Effector memory CD4-positive, alpha-beta T cell (primary cell): Measurements from ENCODE around the gene SHC3.

Source experiments
- DNase-seq, 3 donors: peaks; one replicate each; pipeline ENCODE4 v3.0.0-alpha.2; 2020
- H3K27ac ChIP-seq: 2 replicates; pipeline ENCODE4 v1.7.0; 2013; ENCODE audit warnings: mild to moderate bottlenecking, low read length, moderate library complexity; ENCODE audit not compliant: insufficient read depth, poor library complexity, severe bottlenecking
- H3K27me3 ChIP-seq: replicated peaks from 2 replicates; pipeline ENCODE4 v1.7.0; 2013; ENCODE audit warnings: mild to moderate bottlenecking, low read length; ENCODE audit not compliant: insufficient read depth, control insufficient read depth, poor library complexity, severe bottlenecking
- H3K36me3 ChIP-seq: 2 replicates; pipeline ENCODE4 v1.7.0; 2013; ENCODE audit warnings: mild to moderate bottlenecking, low read length, moderate library complexity; ENCODE audit not compliant: control insufficient read depth, insufficient read depth
- H3K4me1 ChIP-seq: 2 replicates; pipeline ENCODE4 v1.7.0; 2013; ENCODE audit warnings: low read length, mild to moderate bottlenecking; ENCODE audit not compliant: control insufficient read depth, insufficient read depth, poor library complexity, severe bottlenecking
- H3K4me3 ChIP-seq: 2 replicates; pipeline ENCODE4 v1.7.0; 2013; ENCODE audit warnings: low read length, low read depth, mild to moderate bottlenecking; ENCODE audit not compliant: insufficient read depth, poor library complexity, severe bottlenecking
- H3K9me3 ChIP-seq: 2 replicates; pipeline ENCODE4 v1.7.0; 2013; ENCODE audit warnings: mild to moderate bottlenecking, low read length, moderate library complexity; ENCODE audit not compliant: control insufficient read depth

Gene SHC3

DNA sequence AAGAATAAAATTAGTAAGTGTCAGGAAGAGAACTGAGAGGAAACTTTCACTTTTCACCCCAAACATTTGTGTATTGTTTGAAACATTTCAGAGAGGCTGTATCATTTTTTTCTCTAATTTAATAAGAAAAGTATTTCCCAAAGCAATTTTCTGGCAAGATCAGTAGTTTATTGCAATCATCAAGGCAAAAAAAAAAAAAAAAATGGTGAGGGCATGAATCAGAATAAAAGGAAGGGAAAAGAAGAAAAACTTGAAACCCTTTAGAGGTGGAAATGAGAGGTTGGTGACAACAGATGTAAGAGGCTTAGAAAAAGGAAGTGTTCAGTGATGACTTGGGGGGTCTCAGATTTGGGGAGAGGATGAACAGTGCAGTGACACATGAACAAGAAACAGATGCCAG lies 13.3 kb downstream of the SHC3 start:
- DNase-seq = no peak

DNA sequence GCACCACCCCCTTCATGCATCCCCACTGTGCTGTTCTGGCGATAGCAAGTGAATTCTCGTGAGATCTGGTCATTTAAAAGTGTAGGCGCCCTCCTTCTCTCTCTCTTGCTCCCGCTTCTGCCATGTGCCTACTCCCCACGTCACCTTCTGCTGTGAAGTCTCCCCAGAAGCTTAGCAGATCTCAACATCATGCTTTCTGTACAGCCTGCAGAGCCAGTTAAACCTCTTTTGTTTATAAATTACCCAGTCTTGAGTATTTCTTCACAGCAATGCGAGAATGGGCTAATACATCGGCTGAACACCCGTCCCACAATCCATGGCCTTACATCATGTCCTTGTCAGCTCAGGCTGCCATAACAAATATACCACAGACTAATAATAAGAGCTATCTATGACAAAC lies 17.4 kb downstream of the SHC3 start:
- DNase-seq = no peak
- Histone ChIP-seq H3K36me3 (no peaks in the 10 kb centered on the region), H3K27me3 (no peaks in the 10 kb centered on the region), H3K27ac (no peak overlapping the region), H3K4me1 (no peaks in the 10 kb centered on the region), H3K9me3 (no peaks in the 10 kb centered on the region), H3K4me3 (no peak overlapping the region)

More for the DNA sequence above, 13.3 kb downstream of the SHC3 start:
- peaks cover 5% of the 10 kb centered on the region for H3K27me3 ChIP-seq
- H3K9me3 ChIP-seq = no peaks in the 10 kb centered on the region
- no peaks in the 10 kb centered on the region for H3K36me3 ChIP-seq
- H3K4me1 ChIP-seq = no peaks in the 10 kb centered on the region
- H3K27ac ChIP-seq = no peak overlapping the region
- no peak overlapping the region for H3K4me3 ChIP-seq

- H3K27me3 ChIP-seq = no peaks in the 10 kb centered on the region
- no peaks in the 10 kb centered on the region for H3K9me3 ChIP-seq
- H3K4me1 ChIP-seq = no peaks in the 10 kb centered on the region
- no peak for DNase-seq
- H3K27ac ChIP-seq = no peak overlapping the region
- no peaks in the 10 kb centered on the region for H3K36me3 ChIP-seq
- H3K4me3 ChIP-seq = no peak overlapping the region
Observed at GRCh38 chr9:89160806-89161205, 17.8 kb downstream of the SHC3 start.

GRCh38 chr9:89154651-89155336 lies 23.8 kb downstream of the SHC3 start:
- Histone ChIP-seq H3K4me1 (no peaks in the 10 kb centered on the region), H3K27ac (no peak overlapping the region), H3K36me3 (no peaks in the 10 kb centered on the region), H3K9me3 (no peaks in the 10 kb centered on the region), H3K4me3 (no peak overlapping the region), H3K27me3 (no peaks in the 10 kb centered on the region)
- no peak for DNase-seq

DNA sequence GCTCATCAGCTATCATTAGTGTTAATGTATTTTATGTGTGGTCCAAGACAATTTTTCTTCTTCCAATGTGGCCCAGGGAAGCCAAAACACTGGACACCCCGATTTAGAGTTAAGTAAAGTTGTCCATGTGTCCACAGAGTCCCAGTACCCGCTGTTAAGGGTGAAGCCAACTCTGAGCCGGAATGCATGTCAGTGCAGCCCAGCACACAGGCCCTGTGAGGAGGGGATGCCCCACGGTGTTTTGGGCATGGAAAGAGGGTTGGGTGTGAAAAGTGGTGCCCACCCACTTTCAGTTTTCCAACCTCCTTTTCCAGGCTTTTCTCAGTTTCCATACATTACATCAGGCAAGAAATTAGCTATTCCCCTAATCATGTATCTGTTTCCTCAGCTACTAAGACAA lies 24.4 kb downstream of the SHC3 start:
- no peaks in the 10 kb centered on the region for H3K9me3 ChIP-seq
- no peak overlapping the region for H3K4me3 ChIP-seq
- H3K27ac ChIP-seq = no peak overlapping the region
- DNase-seq = no peak
- no peaks in the 10 kb centered on the region for H3K36me3 ChIP-seq
- H3K4me1 ChIP-seq = no peaks in the 10 kb centered on the region
- H3K27me3 ChIP-seq = no peaks in the 10 kb centered on the region

DNA sequence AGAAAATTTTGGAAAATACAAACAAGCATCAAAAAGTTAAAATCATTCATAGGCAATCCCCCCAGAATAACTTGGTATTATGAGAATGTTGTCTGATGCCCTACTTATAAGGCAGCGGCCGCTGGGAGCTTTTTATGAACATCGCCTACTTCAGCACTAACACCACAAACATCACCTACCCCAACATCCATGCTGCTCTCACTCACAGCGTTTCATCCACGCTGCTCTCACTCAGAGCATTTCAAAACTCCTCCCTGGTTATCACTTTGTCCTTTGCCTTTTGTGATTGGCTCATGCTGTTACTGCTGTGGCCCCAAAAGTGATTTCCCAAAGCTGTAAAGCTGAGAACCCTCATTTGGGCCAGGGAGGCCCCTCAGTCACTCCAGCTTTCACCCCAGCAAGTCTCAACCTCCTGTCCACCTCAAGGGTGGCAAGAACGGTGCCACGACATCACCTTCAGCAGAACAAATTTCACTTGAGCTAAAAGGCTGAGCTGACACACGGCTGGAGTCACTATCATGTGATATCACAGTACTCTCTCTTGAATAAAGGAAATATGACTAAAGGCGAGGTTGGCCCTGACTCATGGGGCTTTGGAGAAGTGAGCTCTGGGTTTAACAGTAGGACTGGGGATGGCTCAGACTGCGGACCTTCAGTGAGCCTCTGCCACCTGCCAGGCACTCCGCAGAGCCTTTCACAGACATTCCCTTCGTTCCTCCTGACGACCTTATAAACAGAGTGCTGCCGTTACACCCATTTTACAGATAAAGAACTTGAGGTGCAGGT lies 25.2 kb downstream of the SHC3 start:
- no peaks in the 10 kb centered on the region for H3K4me1 ChIP-seq
- H3K36me3 ChIP-seq = no peaks in the 10 kb centered on the region
- H3K27ac ChIP-seq = no peak overlapping the region
- no peak overlapping the region for H3K4me3 ChIP-seq
- H3K27me3 ChIP-seq = no peaks in the 10 kb centered on the region
- no peak for DNase-seq
- H3K9me3 ChIP-seq = no peaks in the 10 kb centered on the region

DNA sequence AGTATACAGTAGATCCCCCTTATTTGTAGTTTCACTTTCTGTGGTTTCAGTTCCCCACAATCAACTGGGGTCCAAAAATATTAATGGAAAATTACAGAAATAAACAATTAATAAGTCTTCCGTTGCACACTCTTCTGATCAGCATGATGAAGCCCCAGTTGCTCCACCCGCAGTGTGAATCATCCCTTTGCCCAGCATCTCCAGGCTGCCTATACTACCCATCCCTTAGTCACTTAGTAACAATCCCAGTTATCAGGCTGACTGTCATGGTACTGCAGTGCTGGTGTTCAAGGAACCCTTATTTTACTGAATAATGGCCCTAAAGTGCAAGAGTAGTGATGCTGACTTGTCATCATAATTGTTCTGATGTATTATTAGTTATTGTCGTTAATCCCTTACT lies 28.9 kb downstream of the SHC3 start:
- no peaks in the 10 kb centered on the region for H3K9me3 ChIP-seq
- no peak for DNase-seq

GRCh38 chr9:89145097-89145496 lies 33.5 kb downstream of the SHC3 start:
- H3K27ac ChIP-seq = no peak overlapping the region
- H3K4me3 ChIP-seq = no peak overlapping the region
- H3K27me3 ChIP-seq = no peaks in the 10 kb centered on the region
- no peaks in the 10 kb centered on the region for H3K4me1 ChIP-seq
- no peaks in the 10 kb centered on the region for H3K36me3 ChIP-seq
- H3K9me3 ChIP-seq = no peaks in the 10 kb centered on the region
- no peak for DNase-seq

More for the DNA sequence above, 28.9 kb downstream of the SHC3 start:
- Histone ChIP-seq H3K4me1 (no peaks in the 10 kb centered on the region), H3K36me3 (no peaks in the 10 kb centered on the region), H3K27me3 (no peaks in the 10 kb centered on the region), H3K4me3 (no peak overlapping the region), H3K27ac (no peak overlapping the region)

GRCh38 chr9:89144238-89144637 lies 34.4 kb downstream of the SHC3 start:
- H3K4me1 ChIP-seq = no peaks in the 10 kb centered on the region
- H3K36me3 ChIP-seq = no peaks in the 10 kb centered on the region
- H3K4me3 ChIP-seq = no peak overlapping the region
- no peak overlapping the region for H3K27ac ChIP-seq
- no peaks in the 10 kb centered on the region for H3K27me3 ChIP-seq
- DNase-seq = no peak
- H3K9me3 ChIP-seq = no peaks in the 10 kb centered on the region

GRCh38 chr9:89143266-89143665 lies 35.4 kb downstream of the SHC3 start:
- Histone ChIP-seq H3K36me3 (no peaks in the 10 kb centered on the region), H3K27ac (no peak overlapping the region)

More at GRCh38 chr9:89143266-89143665, 35.4 kb downstream of the SHC3 start:
- Histone ChIP-seq H3K4me1 (no peaks in the 10 kb centered on the region), H3K27me3 (no peaks in the 10 kb centered on the region), H3K4me3 (no peak overlapping the region), H3K9me3 (no peaks in the 10 kb centered on the region)
- no peak for DNase-seq
